OCI-LY3 (cell line): ENCODE data around the gene SRL.

Experiments
- H2AFZ ChIP-seq: fragments of 200-600, 300-600 bp; shearing (Covaris generic); 2 replicates; pipeline ENCODE4 v1.6.0; 2014; ENCODE audit warnings: antibody characterized with exemption, low read depth, low read length
- H3K27ac ChIP-seq: fragments of 200-600, 300-600 bp; sonication (generic); 2 replicates; pipeline ENCODE4 v1.5.1; 2014; ENCODE audit warnings: mild to moderate bottlenecking, low read length, moderate library complexity, mixed read lengths
- H3K27me3 ChIP-seq: fragments of 200-600, 300-600 bp; sonication (generic); 2 replicates; pipeline ENCODE4 v1.6.1; 2014; ENCODE audit warnings: low read depth, low read length, mixed read lengths
- H3K36me3 ChIP-seq: fragments of 200-600, 300-600 bp; sonication (generic); replicated peaks from 2 replicates; pipeline ENCODE3; 2014; ENCODE audit warnings: low read depth, low read length, mixed read lengths
- H3K4me1 ChIP-seq: fragments of 300-600, 200-600 bp; sonication (generic); 2 replicates; pipeline ENCODE4 v1.6.1; 2014; ENCODE audit warnings: low read length, mixed read lengths
- H3K4me2 ChIP-seq: fragments of 200-600, 300-600 bp; sonication (generic); 2 replicates; pipeline ENCODE4 v1.6.1; 2014; ENCODE audit warnings: low read length, mixed read lengths
- H3K4me3 ChIP-seq: fragments of 300-600, 200-600 bp; sonication (generic); 2 replicates; pipeline ENCODE4 v1.5.1; 2014; ENCODE audit warnings: antibody characterized with exemption, mild to moderate bottlenecking, low read length, moderate library complexity
- H3K79me2 ChIP-seq: fragments of 300-600, 200-600 bp; shearing (Covaris generic); 2 replicates; pipeline ENCODE4 v1.6.1; 2014; ENCODE audit warnings: mild to moderate bottlenecking, low read length, mixed read lengths
- H3K9ac ChIP-seq: fragments of 300-600, 200-600 bp; shearing (Covaris generic); 2 replicates; pipeline ENCODE4 v1.6.0; 2014; ENCODE audit warnings: mild to moderate bottlenecking, low read length, moderate library complexity
- H3K9me3 ChIP-seq: fragments of 200-600, 300-600 bp; shearing (Covaris generic); 2 replicates; pipeline ENCODE4 v1.6.1; 2014; ENCODE audit warnings: low read length, mixed read lengths; ENCODE audit not compliant: insufficient read depth
- H4K20me1 ChIP-seq: fragments of 200-600, 300-600 bp; sonication (generic); 2 replicates; pipeline ENCODE4 v1.6.1; 2016; ENCODE audit warnings: low read length, mixed read lengths; ENCODE audit not compliant: insufficient read depth
- EZH2phosphoT487 ChIP-seq: fragments of 200-600 bp; shearing (Covaris generic); IDR thresholded peaks from 2 replicates; pipeline ENCODE4 v1.6.1; 2018; ENCODE audit warnings: antibody characterized with exemption, mixed run types, low read depth
- TF ChIP-seq, protein P1 (sequence below): fragments of 200-600, 300-600 bp; sonication (generic); IDR thresholded peaks from 2 replicates; pipeline ENCODE4 v1.5.1; 2014; ENCODE audit warnings: antibody characterized with exemption, low read length, low read depth

Gene SRL

DNA sequence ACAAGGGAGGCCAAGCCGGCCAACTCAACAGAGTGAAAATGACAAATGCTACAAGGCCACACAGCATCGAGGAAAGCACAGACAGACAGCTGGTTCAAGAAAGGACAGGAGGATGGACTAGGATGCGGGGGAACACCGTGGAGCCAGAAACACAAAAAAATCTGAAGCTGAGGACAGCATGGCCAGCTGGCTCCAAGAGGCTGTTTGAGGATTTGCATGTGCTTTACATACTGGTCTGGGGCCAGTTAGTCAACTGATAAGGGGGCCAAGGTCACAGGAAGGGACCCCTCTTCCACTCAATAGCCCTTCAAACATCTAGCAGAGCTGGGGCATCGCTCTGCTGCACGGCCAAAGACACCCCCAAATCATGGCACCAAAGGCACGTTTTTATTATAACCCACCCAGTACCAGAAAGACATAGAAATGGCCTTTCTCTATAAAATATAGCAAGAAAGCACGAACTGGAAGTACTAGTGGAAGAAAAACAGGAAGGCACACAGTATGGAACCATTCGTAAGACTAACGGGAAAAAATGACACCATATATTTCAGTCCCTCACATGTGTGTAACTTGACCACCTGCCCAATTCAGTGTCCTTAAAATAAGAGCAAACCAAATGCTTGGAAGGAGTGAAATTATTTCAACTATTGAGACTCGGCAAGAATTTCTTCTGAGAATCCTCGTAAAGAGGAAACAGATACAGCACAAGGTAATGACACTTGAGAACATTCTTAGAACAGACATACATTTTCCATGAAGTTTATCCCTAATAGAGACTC is 7.8 kb upstream of the SRL start:
- H3K4me2 ChIP-seq: no peak overlapping the region
- H3K9me3 ChIP-seq: no peaks in the 10 kb centered on the region
- no peak overlapping the region for H3K27ac ChIP-seq
- no peaks in the 10 kb centered on the region for H3K36me3 ChIP-seq
- no peaks in the 10 kb centered on the region for H3K27me3 ChIP-seq
- no peaks in the 10 kb centered on the region for H3K4me1 ChIP-seq
- TF ChIP-seq, protein P1, sequence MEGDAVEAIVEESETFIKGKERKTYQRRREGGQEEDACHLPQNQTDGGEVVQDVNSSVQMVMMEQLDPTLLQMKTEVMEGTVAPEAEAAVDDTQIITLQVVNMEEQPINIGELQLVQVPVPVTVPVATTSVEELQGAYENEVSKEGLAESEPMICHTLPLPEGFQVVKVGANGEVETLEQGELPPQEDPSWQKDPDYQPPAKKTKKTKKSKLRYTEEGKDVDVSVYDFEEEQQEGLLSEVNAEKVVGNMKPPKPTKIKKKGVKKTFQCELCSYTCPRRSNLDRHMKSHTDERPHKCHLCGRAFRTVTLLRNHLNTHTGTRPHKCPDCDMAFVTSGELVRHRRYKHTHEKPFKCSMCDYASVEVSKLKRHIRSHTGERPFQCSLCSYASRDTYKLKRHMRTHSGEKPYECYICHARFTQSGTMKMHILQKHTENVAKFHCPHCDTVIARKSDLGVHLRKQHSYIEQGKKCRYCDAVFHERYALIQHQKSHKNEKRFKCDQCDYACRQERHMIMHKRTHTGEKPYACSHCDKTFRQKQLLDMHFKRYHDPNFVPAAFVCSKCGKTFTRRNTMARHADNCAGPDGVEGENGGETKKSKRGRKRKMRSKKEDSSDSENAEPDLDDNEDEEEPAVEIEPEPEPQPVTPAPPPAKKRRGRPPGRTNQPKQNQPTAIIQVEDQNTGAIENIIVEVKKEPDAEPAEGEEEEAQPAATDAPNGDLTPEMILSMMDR: no peak
- no peak for TF ChIP-seq EZH2phosphoT487
- no peaks in the 10 kb centered on the region for H3K79me2 ChIP-seq
- H4K20me1 ChIP-seq: no peaks in the 10 kb centered on the region
- no peak overlapping the region for H3K4me3 ChIP-seq
- no peak overlapping the region for H3K9ac ChIP-seq
- no peak overlapping the region for H2AFZ ChIP-seq

DNA sequence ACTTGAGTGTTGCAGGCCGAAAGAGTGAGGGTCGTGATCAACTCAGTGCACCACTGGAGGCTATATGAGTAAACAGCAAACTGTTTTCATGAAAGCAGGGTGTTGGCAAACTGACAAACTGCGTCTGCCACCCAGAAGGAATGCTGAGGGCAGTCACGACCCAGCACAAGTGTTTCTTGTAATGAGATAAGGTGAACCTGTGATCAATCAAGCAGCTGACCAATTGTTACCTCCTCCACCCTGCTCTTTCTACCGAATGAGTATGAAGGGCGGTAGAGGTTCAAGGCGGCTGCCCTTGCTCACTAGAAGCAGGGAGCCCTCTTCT is 5.5 kb upstream of the SRL start:
- H3K27ac ChIP-seq: no peak overlapping the region
- no peaks in the 10 kb centered on the region for H3K36me3 ChIP-seq
- TF ChIP-seq EZH2phosphoT487: no peak
- TF ChIP-seq, protein P1: no peak
- no peaks in the 10 kb centered on the region for H3K4me1 ChIP-seq
- no peaks in the 10 kb centered on the region for H3K79me2 ChIP-seq
- H4K20me1 ChIP-seq: no peaks in the 10 kb centered on the region
- no peaks in the 10 kb centered on the region for H3K9me3 ChIP-seq
- H3K4me3 ChIP-seq: no peak overlapping the region
- H3K27me3 ChIP-seq: no peaks in the 10 kb centered on the region
- H2AFZ ChIP-seq: no peak overlapping the region
- no peak overlapping the region for H3K9ac ChIP-seq
- H3K4me2 ChIP-seq: no peak overlapping the region

DNA sequence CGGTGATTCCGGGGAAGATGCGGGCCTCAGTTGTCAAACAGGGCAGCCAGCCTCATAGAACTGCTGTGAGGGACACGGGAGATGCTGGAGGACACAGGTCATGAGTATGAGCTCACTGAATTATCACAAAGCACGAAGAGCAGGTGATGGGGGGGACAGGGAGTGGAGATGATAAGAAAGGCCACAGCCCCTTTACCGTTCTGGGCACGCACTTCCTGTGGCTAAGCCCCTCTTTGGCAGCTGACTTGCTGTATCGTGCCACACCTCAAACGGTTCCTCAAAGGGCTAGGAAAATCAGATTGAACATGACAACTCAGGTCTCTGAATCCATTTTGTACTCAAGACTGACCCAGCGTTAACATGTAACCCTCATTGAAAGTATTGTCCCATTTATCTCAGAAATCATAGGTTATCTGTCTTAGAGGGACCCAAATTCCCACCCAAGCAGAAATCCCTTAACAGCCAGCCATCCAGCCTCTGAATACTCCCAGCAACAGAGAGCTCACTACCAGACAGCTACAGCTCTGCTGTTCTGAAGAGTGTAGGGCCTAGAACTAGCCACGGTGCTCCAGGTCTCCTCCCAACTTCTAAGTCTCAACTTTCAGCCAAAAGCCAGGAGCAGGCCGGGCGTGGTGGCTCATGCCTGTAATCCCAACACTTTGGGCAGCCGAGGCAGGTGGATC is 5.0 kb upstream of the SRL start:
- Histone ChIP-seq H3K9ac (no peak overlapping the region), H4K20me1 (no peaks in the 10 kb centered on the region), H3K4me1 (no peaks in the 10 kb centered on the region), H3K27me3 (no peaks in the 10 kb centered on the region), H3K79me2 (no peaks in the 10 kb centered on the region), H3K4me2 (no peak overlapping the region), H3K9me3 (no peaks in the 10 kb centered on the region), H2AFZ (no peak overlapping the region), H3K4me3 (no peak overlapping the region), H3K36me3 (no peaks in the 10 kb centered on the region), H3K27ac (no peak overlapping the region)
- TF ChIP-seq, protein P1: no peak
- TF ChIP-seq EZH2phosphoT487: no peak

GRCh38 chr16:4245077-4245791 is 3.4 kb upstream of the SRL start:
- Histone ChIP-seq H3K4me1 (no peaks in the 10 kb centered on the region), H3K27me3 (no peaks in the 10 kb centered on the region), H3K4me2 (no peak overlapping the region), H4K20me1 (no peaks in the 10 kb centered on the region), H3K36me3 (no peaks in the 10 kb centered on the region), H3K9ac (no peak overlapping the region), H3K9me3 (no peaks in the 10 kb centered on the region), H3K79me2 (no peaks in the 10 kb centered on the region), H2AFZ (no peak overlapping the region), H3K27ac (no peak overlapping the region), H3K4me3 (no peak overlapping the region)
- TF ChIP-seq, protein P1: no peak
- no peak for TF ChIP-seq EZH2phosphoT487
